Cardiac muscle cell (in vitro differentiated cells and primary cell): ENCODE results near the gene SLAMF7. TPM values are rescaled to one million over a fixed set of nuclear protein-coding genes. Genes with fewer than 3 reads are reported as not detected.

Experiments
- DNase-seq, 2 donors: peaks; one replicate each; pipeline versions ENCODE4 v3.0.0 to v3.0.0-alpha.2; 2010 to 2017; ENCODE audit warnings: low read depth in 1 of 2, low spot score in 1 of 2
- H3K27ac ChIP-seq: fragments of 200-600 bp; sonication (generic); 2 replicates; pipeline ENCODE4 v1.5.1; 2016
- H3K27me3 ChIP-seq: fragments of 200-600 bp; sonication (generic); 2 replicates; pipeline ENCODE4 v1.6.0; 2016; ENCODE audit warnings: control low read depth
- H3K36me3 ChIP-seq: fragments of 200-600 bp; sonication (generic); 2 replicates; pipeline ENCODE4 v1.5.1; 2016; ENCODE audit warnings: control low read depth
- H3K4me1 ChIP-seq: fragments of 200-600 bp; sonication (generic); 2 replicates; pipeline ENCODE4 v1.8.1; 2017; ENCODE audit warnings: low read depth, mild to moderate bottlenecking, mixed run types
- H3K4me3 ChIP-seq: fragments of 200-600 bp; sonication (generic); 2 replicates; pipeline ENCODE4 v1.5.1; 2016; ENCODE audit warnings: mild to moderate bottlenecking
- H3K9me3 ChIP-seq: fragments of 200-600 bp; sonication (generic); 2 replicates; pipeline ENCODE4 v1.5.1; 2017; ENCODE audit warnings: low read depth, mild to moderate bottlenecking, control low read depth
- polyA plus RNA-seq: library from polyadenylated mRNA; unstranded; fragments of >200 nt; fragmentation: Nextera tagmentation; extraction: Ambion mirVana; gene quantifications from 2 replicates; pipeline ENCODE4 v1.2.1, GENCODE V29; 2016
- total RNA-seq: library from RNA; depleted of rRNA; stranded (reverse); fragments of >200 nt; gene quantifications from 2 replicates; pipeline ENCODE4 v1.2.3, GENCODE V29; 2016
- TF ChIP-seq, protein P1 (sequence below): IDR thresholded peaks from 2 replicates; pipeline ENCODE4 v1.5.1; 2012; ENCODE audit warnings: low read depth, mild to moderate bottlenecking, low read length

SLAMF7 gene
- total and polyA plus RNA-seq, 2 experiments from 2014 or later: not detected

DNA sequence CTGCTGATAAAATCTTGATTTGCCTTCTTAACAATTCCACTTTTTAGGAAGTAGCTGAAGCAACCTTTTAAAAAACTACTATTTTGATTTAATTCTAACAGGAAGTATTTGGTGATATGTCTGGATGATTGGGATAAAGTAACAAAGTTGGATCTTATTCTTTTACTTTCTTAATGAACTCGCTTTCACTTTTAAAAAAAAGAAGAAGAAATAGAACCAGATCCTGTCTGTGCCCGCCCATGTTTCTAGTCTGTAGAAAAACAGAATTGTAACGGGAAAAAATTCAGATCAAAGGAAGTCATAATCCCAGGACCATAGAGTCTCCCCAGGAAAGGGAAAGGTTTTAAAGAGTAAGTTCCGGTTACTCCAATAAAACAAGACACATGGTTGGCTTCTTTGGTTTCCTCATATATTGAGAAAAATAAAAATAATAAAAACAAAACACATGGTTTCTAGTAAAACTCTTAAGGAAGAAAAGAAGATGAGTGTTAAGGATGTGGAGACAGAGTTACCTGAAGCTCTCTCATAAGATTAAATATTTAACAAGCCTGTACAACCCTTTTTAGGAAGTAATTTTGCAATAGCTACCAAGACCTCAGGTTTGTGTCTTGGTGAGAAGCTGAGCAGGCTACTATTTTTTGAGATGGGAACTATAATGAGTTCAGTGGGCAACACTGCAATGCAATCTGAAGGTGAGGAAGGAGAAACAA lies 32.4 kb upstream of the SLAMF7 start:
- TF ChIP-seq, protein P1, sequence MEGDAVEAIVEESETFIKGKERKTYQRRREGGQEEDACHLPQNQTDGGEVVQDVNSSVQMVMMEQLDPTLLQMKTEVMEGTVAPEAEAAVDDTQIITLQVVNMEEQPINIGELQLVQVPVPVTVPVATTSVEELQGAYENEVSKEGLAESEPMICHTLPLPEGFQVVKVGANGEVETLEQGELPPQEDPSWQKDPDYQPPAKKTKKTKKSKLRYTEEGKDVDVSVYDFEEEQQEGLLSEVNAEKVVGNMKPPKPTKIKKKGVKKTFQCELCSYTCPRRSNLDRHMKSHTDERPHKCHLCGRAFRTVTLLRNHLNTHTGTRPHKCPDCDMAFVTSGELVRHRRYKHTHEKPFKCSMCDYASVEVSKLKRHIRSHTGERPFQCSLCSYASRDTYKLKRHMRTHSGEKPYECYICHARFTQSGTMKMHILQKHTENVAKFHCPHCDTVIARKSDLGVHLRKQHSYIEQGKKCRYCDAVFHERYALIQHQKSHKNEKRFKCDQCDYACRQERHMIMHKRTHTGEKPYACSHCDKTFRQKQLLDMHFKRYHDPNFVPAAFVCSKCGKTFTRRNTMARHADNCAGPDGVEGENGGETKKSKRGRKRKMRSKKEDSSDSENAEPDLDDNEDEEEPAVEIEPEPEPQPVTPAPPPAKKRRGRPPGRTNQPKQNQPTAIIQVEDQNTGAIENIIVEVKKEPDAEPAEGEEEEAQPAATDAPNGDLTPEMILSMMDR: no peak
- no peaks in the 10 kb centered on the region for H3K9me3 ChIP-seq
- H3K36me3 ChIP-seq: no peaks in the 10 kb centered on the region
- H3K4me1 ChIP-seq: peaks cover 3% of the 10 kb centered on the region
- H3K4me3 ChIP-seq: no peak overlapping the region
- no peak overlapping the region for H3K27ac ChIP-seq
- DNase-seq: no peak
- peaks cover 14% of the 10 kb centered on the region for H3K27me3 ChIP-seq

DNA sequence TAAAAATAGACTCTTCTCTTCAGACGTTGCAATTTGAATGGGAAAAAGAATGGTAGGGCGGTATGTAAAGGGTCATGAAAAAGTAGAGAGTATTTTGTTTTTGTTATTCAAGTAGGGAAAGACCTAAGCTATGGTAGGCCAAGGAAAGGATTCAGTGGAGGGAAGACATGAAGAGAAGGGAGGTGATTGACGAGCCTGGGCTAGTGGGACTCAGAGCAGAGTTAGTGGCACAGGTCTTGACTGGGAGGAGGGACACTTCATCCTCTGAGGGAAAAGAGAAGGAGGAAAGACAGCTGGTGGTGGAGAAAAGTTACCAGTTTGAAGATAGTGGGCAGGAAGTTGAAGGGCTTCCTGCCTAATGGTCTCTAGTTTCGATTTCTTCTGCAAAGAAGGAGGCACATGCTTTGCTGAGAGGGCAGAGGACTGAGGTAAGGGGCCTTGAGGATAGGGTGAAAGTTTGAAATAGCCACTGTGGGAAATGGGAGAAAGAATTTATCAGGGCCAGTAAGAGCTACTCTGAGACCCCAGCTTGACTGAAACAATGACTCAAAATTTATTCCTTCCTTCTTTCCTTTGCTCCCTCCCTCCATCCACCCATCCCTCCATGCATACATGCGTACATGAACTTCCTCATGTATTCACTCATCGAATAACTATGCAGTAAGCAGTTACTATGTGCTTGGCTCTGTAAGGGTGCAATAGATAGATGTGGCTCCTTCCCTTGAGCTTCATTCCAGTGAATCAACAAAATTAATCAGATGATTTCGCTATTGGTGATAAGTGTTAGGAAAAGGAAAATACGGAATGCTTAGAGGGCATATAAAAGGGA lies 31.6 kb upstream of the SLAMF7 start:
- no peak overlapping the region for H3K4me3 ChIP-seq
- H3K27ac ChIP-seq: no peak overlapping the region
- peaks cover 14% of the 10 kb centered on the region for H3K27me3 ChIP-seq
- DNase-seq: no peak
- H3K4me1 ChIP-seq: peaks cover 4% of the 10 kb centered on the region
- TF ChIP-seq, protein P1: no peak
- no peaks in the 10 kb centered on the region for H3K9me3 ChIP-seq
- H3K36me3 ChIP-seq: no peaks in the 10 kb centered on the region

DNA sequence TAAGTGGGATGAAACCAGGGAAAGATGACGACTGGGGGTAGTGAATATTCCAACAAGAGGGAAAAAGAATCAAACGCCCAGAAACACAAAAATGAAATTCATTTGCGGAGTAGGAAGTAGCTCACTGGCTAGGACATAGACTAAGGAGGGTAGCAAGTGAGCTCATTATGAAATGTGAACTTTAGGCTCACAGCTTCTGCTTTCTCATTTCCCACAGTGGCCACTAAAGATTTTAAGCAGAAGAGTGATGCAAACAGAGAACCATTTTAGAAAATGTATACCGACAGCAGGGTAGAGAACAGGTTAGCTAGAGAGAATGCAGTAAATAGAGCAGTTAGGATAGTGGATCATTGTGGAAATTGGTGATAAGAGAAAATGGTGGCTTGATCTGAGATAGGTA lies 30.9 kb upstream of the SLAMF7 start:
- Histone ChIP-seq H3K27ac (no peak overlapping the region), H3K9me3 (no peaks in the 10 kb centered on the region), H3K36me3 (no peaks in the 10 kb centered on the region), H3K4me3 (no peak overlapping the region), H3K4me1 (peaks cover 4% of the 10 kb centered on the region), H3K27me3 (peaks cover 12% of the 10 kb centered on the region)
- TF ChIP-seq, protein P1: no peak
- no peak for DNase-seq

- no peak overlapping the region for H3K4me3 ChIP-seq
- TF ChIP-seq, protein P1: no peak
- no peaks in the 10 kb centered on the region for H3K9me3 ChIP-seq
- H3K27me3 ChIP-seq: peaks cover 12% of the 10 kb centered on the region
- H3K36me3 ChIP-seq: no peaks in the 10 kb centered on the region
- no peak overlapping the region for H3K27ac ChIP-seq
- H3K4me1 ChIP-seq: peaks cover 4% of the 10 kb centered on the region
- DNase-seq: no peak
Observed at GRCh38 chr1:160708801-160709200, 30.2 kb upstream of the SLAMF7 start.

- Histone ChIP-seq H3K9me3 (no peaks in the 10 kb centered on the region), H3K27me3 (peaks cover 12% of the 10 kb centered on the region), H3K27ac (no peak overlapping the region), H3K4me1 (peaks cover 4% of the 10 kb centered on the region), H3K36me3 (no peaks in the 10 kb centered on the region), H3K4me3 (no peak overlapping the region)
- no peak for DNase-seq
- TF ChIP-seq, protein P1: no peak
Observed at GRCh38 chr1:160709715-160710114, 29.3 kb upstream of the SLAMF7 start.
